ENCODE results near the gene PRSS12. TPM values are rescaled to one million over a fixed set of nuclear protein-coding genes. Genes with fewer than 3 reads are reported as not detected.

PRSS12 gene
- total and polyA plus RNA-seq, 8 donors: 0.45 to 21.7 (median 9.0) TPM

- intact Hi-C loops (cut with DNase I; ENCODE audit: low total_unique reads): no loop called here
- Histone ChIP-seq H3K4me1 (no peaks in the 10 kb centered on the region), H3K4me3 (no peak overlapping the region), H3K36me3 (no peaks in the 10 kb centered on the region), H3K27me3 (no peaks in the 10 kb centered on the region), H3K9me3 (no peaks in the 10 kb centered on the region), H3K27ac (no peak overlapping the region)
- no peak for DNase-seq
- TF ChIP-seq POLR2A (IDR thresholded peaks at IDR 0.05): no peak
- TF ChIP-seq, protein P1, sequence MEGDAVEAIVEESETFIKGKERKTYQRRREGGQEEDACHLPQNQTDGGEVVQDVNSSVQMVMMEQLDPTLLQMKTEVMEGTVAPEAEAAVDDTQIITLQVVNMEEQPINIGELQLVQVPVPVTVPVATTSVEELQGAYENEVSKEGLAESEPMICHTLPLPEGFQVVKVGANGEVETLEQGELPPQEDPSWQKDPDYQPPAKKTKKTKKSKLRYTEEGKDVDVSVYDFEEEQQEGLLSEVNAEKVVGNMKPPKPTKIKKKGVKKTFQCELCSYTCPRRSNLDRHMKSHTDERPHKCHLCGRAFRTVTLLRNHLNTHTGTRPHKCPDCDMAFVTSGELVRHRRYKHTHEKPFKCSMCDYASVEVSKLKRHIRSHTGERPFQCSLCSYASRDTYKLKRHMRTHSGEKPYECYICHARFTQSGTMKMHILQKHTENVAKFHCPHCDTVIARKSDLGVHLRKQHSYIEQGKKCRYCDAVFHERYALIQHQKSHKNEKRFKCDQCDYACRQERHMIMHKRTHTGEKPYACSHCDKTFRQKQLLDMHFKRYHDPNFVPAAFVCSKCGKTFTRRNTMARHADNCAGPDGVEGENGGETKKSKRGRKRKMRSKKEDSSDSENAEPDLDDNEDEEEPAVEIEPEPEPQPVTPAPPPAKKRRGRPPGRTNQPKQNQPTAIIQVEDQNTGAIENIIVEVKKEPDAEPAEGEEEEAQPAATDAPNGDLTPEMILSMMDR (IDR thresholded peaks at IDR 0.05): no peak
- TF ChIP-seq EP300 (IDR thresholded peaks at IDR 0.05): no peak
- no peak for TF ChIP-seq POLR2AphosphoS5 (IDR thresholded peaks at IDR 0.05)
- 76 to 89% (median 85%) methylated on average over 2 of the region's 2 CpGs for WGBS, 5 donors
Observed at GRCh38 chr4:118317691-118318090, 35.1 kb downstream of the PRSS12 start.

DNA sequence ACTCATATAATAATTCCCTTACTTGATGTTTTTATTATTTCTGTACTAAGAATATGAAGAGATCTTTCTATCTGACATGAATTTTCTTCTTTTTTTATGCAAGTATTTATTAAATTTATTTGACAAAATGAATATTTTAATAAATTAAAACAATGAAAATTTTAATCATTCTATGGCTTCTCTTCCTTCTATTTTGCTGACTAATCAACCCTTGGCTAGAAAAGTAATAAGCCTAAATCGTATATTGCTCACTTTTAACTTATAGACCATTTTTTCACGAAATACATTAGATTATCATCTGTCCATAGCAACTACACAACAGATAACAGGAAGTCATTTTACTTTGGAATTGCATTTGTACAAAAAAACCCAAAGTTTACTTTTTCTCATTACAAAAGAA is 38.6 kb downstream of the PRSS12 start:
- no peaks in the 10 kb centered on the region for H3K9me3 ChIP-seq
- TF ChIP-seq, protein P1 (IDR thresholded peaks at IDR 0.05): no peak
- TF ChIP-seq POLR2AphosphoS5 (IDR thresholded peaks at IDR 0.05) (no peak), POLR2A (IDR thresholded peaks at IDR 0.05) (no peak), EP300 (IDR thresholded peaks at IDR 0.05) (no peak)
- H3K27ac ChIP-seq: no peak overlapping the region
- intact Hi-C loops (cut with DNase I; ENCODE audit: low total_unique reads): no loop called here
- no peaks in the 10 kb centered on the region for H3K36me3 ChIP-seq
- H3K27me3 ChIP-seq: no peaks in the 10 kb centered on the region
- DNase-seq: no peak
- 76 to 88% (median 81%) methylated on average over 2 of the region's 2 CpGs for WGBS, 5 donors
- H3K4me3 ChIP-seq: no peak overlapping the region
- H3K4me1 ChIP-seq: no peaks in the 10 kb centered on the region

DNA sequence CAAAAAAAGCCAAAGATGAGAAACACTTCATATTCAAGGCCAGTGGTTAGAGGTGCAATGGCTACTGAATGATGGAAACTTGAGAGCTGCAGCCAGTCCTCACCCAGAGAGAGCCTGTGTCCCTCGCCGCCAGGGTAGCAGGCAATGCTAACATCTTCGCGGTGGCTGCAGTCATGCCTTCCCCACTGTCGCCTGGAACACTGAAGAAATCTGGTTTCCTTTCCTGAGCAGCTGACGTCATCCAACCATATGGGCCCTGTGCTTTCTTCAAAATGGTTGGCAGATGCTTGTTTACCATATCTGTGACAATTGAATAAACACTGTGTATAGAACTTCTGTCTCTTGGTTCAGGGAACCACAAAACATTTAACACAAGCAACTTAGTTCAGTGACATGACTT is 39.7 kb downstream of the PRSS12 start:
- no peaks in the 10 kb centered on the region for H3K4me1 ChIP-seq
- no peak overlapping the region for H3K27ac ChIP-seq
- H3K27me3 ChIP-seq: no peaks in the 10 kb centered on the region
- WGBS, 5 donors: 59 to 75% (median 68%) methylated on average over 6 of the region's 6 CpGs
- H3K36me3 ChIP-seq: no peaks in the 10 kb centered on the region
- intact Hi-C loops (cut with DNase I; ENCODE audit: low total_unique reads): no loop called here
- no peak overlapping the region for H3K4me3 ChIP-seq
- TF ChIP-seq POLR2AphosphoS5 (IDR thresholded peaks at IDR 0.05) (no peak), EP300 (IDR thresholded peaks at IDR 0.05) (no peak), POLR2A (IDR thresholded peaks at IDR 0.05) (no peak)
- TF ChIP-seq, protein P1 (IDR thresholded peaks at IDR 0.05): no peak
- H3K9me3 ChIP-seq: no peaks in the 10 kb centered on the region
- DNase-seq: peak in 1 of 2 donors; percentile 7

GRCh38 chr4:118308306-118309030 is 44.3 kb downstream of the PRSS12 start:
- Histone ChIP-seq H3K36me3 (no peaks in the 10 kb centered on the region), H3K4me1 (no peaks in the 10 kb centered on the region), H3K4me3 (no peak overlapping the region), H3K27me3 (no peaks in the 10 kb centered on the region), H3K27ac (no peak overlapping the region), H3K9me3 (no peaks in the 10 kb centered on the region)
- WGBS, 5 donors: 57 to 72% (median 66%) methylated on average over 4 of the region's 4 CpGs
- intact Hi-C loops (cut with DNase I; ENCODE audit: low total_unique reads): no loop called here
- no peak for DNase-seq
- no peak for TF ChIP-seq POLR2AphosphoS5 (IDR thresholded peaks at IDR 0.05)
- no peak for TF ChIP-seq POLR2A (IDR thresholded peaks at IDR 0.05)
- TF ChIP-seq EP300 (IDR thresholded peaks at IDR 0.05): no peak
- TF ChIP-seq, protein P1 (IDR thresholded peaks at IDR 0.05): no peak

Measured in stomach (tissue), 9 donors.